ENCODE data around the gene SLC22A31. TPM values are rescaled to one million over a fixed set of nuclear protein-coding genes. Genes with fewer than 3 reads are reported as not detected.
A peak's percentile ranks its signal among the peaks of the same experiment; 100 is the strongest.
"Not testable (repeated sequence)": the region's sequence is repeated elsewhere in the genome, so short reads cannot be mapped to it uniquely, and the experiment has no call there.

SLC22A31 gene
- polyA plus RNA-seq, 1 donor, result 3.9 TPM

- DNase-seq (ENCODE audit: low read depth), result no peak
Measured at GRCh38 chr16:89178453-89179147, 21.7 kb downstream of the SLC22A31 start.

DNA sequence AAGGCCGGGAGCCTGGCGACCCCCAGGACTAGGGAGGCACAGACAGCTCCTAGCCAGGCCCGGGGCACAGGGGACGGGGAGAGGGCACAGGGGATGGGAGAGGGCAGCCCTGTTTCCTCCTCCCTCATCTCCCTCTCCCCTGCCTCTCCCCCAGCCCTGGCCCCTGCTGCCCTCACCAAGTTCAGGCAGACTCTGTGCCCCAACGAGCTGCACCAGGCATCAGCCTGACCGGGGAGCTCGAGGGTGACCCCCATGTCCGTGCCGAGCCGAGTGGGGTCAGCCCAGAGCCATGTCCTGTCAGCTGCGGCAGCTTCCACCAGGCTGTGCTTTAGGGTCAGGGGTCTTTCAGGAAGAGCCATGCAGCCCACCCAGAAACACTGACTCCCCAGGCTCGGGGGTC lies 22.8 kb downstream of the SLC22A31 start:
- no peak for DNase-seq (ENCODE audit: low read depth)

- DNase-seq (ENCODE audit: low read depth), result no peak
Measured at GRCh38 chr16:89176717-89177116, 23.6 kb downstream of the SLC22A31 start.

DNA sequence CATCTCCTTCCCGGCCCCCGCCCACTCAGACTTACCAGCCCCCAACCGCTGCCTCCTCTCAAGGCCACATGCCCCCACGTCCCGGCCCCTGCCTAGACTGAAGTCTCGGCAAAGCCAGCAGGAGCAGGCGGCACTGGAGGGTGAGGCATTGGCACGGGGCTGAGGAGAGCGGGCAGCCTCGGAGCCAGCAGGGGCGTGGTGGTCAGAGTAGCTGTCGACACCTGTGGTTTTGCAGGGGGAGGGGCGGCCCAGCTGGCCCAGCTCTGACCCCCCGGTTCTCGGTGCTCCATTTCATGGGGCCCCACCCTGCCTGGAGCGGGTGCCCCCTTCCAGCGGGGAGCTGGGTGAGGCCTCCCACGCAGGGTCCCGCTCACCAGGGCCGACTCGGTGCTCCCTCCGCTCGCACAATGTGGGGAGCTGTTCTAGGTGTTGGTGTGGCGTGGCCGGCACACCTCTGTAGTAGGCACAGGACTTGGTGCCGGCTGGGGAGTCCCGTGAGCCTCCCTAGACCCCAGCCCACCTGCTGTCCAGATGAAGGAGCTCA lies 24.1 kb downstream of the SLC22A31 start:
- no peak for DNase-seq (ENCODE audit: low read depth)

- no peak for DNase-seq (ENCODE audit: low read depth)
Measured at GRCh38 chr16:89175280-89176146, 24.8 kb downstream of the SLC22A31 start.

- DNase-seq (ENCODE audit: low read depth), result no peak
Measured at GRCh38 chr16:89174877-89175276, 25.5 kb downstream of the SLC22A31 start.

DNA sequence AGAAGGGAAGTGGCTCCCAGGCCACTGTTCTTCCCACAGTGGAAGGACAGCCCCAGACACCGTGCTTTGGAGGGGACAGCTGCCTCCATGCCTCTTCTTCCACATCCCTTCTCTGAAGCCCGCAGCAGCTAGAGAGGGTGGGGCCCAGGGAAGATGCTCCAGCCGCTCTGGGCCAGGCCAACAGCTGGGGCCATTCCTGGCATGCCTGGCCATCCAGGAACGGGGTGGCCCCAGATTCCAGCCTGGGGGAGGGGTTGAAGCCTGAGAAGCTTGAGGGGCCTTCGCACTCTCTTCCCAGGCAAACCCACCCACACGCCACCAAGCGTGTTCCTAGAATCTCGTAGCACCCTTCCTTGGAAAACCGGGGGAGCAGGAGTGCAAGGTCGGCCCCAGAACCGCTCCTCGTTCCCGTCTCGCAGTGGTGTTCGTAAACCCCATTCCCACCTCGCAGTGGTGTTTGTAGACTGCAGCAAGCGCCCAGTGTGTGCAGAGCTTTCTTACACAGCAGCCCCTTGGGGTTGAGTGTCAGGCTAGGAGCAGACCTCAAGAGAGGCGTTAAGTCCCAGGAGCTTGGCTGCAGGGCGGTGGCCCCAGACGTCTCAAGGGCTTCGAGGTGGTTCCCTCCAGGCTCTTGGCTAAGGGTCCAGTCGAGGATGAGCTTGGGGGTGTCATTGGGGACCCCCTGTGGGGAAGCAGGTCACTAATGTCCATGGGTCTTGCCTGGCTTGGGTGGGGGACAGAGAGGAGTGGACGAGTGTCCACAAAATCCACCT lies 26.1 kb downstream of the SLC22A31 start:
- DNase-seq (ENCODE audit: low read depth), result no peak

DNA sequence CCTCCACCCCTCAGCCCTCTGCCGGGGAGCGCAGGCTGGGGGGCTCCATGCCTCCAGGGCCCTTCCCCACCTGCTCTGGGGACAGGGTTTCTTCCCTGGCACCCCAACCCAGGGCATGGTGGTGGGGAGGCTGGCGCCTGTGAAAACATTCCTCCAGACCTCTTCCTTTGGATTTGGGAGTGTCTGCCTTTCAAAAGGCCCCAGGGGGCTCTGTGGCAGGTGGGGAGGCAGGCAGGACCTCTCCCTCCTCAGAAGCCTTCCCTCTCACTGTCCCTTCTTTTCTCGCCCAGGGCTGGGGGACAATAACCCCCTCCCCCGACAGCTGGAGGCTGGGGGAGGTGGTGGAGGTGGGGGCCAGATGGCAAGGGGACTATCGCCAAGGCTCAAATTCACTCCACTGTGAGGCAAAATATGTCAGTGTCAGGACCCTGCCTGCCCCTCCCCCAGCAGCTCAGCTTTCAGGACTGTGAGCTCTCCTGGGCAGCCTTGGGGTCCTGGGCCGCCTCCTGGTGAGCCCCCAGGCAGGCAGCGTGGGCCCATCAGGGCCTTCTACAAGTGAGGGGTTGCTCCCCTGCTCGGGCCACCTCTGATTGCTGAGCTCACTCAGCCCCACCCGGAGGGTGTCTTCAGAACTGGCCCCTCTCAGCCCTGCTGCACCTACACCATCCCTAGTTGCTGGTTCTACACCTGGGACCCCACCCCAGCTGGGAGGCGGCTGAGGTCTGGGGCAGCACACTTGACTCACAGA lies 27.0 kb downstream of the SLC22A31 start:
- no peak for DNase-seq (ENCODE audit: low read depth)

- DNase-seq (ENCODE audit: low read depth), result no peak
Measured at GRCh38 chr16:89172528-89173173, 27.7 kb downstream of the SLC22A31 start.

DNA sequence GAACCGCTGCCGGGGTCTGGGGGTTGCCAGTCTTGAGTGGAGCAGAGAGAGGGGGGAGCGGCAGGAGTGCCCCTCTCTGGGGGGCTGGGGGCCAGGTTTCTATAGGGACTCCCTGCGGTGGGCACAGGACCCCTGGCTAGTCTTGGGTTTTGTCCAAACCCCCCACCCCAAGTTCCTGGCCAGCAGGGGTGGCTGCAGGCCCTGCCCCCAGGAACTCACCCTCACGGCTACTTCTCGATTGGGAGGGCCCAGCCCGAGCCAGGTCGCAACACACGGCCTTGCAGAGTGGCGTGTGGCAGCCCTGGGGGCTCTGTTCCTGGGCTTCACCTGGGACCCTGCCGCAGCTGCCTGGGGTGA lies 28.2 kb downstream of the SLC22A31 start:
- no peak for DNase-seq (ENCODE audit: low read depth)

- peak; percentile 39 for DNase-seq (ENCODE audit: low read depth)
Measured at GRCh38 chr16:89171216-89172170, 28.8 kb downstream of the SLC22A31 start, which contains the start of gene CDH15. Gene CDH15 (plus strand): TSS chr16:89171748. CDS start chr16:89171832, 84 bp downstream.

GRCh38 chr16:89170346-89171215 lies 29.8 kb downstream of the SLC22A31 start:
- DNase-seq (ENCODE audit: low read depth), result no peak

DNA sequence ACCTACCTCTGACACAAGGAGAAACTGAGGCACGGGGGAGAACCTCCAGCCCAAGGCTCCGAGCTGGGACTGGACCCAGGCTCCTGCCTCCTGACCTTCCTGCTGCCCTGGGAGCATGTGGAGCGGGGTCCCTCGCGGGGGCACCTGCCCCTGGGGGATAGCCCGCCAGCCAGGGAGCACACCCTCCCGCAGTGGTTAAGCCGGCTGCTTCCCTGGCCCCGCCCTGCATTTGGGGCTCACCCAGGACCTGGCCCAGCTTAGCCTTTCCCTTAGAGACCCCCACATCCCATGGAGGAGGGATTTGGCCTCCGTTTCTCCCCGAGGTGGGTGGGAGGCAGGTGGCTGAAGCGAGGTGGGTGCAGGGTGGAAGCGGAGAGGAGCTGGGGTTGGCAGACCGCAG lies 30.6 kb downstream of the SLC22A31 start:
- DNase-seq (ENCODE audit: low read depth), result no peak

GRCh38 chr16:89168381-89169189 lies 31.8 kb downstream of the SLC22A31 start:
- no peak for DNase-seq (ENCODE audit: low read depth)

DNA sequence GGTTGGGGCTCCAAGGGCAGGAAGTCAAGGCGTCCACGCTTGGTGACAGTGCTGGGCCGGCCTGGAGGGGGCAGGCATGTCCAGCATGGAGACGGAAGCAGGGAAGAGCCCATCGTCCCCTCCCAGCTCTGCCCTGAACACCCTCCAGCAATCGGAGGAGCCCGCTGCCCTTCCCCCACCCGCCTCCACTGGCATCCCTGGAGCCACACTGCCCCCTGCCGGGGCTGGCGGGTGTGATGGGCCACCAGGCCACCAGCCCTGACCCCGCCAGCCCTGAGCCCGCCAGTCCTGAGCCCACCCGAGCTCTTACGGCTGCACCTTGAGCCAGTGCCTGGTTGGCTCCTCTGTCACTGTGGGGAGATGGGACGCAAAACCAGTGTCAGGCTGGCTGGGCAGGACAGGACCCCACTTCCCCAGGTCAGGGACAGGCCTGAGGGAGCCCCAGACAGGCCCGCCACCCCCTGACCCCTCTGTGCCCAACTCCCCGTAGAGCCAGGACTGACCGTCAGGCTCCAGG lies 32.9 kb downstream of the SLC22A31 start:
- DNase-seq (ENCODE audit: low read depth), result no peak

GRCh38 chr16:89166696-89167424 lies 33.5 kb downstream of the SLC22A31 start:
- no peak for DNase-seq (ENCODE audit: low read depth)

DNA sequence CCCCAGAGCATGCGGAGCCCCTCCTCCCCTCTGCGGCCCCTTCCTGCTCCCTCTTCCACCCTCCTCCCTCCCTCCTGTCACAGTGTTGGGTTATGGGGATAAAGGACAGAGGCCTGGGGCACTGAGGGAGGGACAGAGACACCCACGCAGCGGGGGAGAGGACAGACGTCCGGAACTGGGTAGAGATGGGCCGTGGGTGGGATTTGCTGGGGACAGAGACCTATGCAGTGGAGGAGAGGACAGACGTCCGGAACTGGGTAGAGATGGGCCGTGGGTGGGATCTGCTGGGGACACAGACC lies 34.7 kb downstream of the SLC22A31 start:
- DNase-seq (ENCODE audit: low read depth), result not testable (repeated sequence)

All from forelimb muscle (tissue), 1 donor.